Posterior cingulate gyrus (tissue), 11 donors: ENCODE measurements around the gene SMYD3.

Source experiments
- DNase-seq, 10 donors: peaks; one replicate each; pipeline versions ENCODE4 v3.0.0 to v3.0.0-alpha.2; 2020 to 2021; ENCODE audit warnings: mixed read lengths in 3 of 10
- intact Hi-C: fragments of 100-400 bp; cut with DNase I; formaldehyde crosslinking; loops from one replicate; pipeline ENCODE4 v1.15.1; 2023

The SMYD3 gene

DNA sequence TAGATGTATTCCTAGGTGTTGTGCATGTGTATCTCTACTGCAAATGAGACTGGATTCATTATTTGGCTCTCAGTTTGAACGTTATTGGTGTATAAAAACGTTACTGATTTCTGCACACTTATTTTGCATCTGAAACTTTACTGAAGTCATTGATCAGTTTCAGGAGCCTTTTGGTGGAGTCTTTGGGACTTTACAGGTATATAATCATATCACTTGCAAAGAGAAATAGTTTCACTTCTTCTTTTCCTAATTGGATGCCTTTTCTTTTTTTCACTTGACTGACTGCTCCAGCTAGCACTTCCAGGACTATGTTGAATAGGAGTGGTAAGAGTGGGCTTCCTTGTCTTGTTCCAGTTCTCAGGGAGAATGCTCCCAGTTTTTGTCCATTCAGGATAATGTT, 252.2 kb downstream of the SMYD3 start:
- intact Hi-C loops = no loop called here
- DNase-seq = no peak

- DNase-seq = no peak
- intact Hi-C loops = no loop called here
Observed at GRCh38 chr1:246246430-246246829, 260.6 kb downstream of the SMYD3 start.

GRCh38 chr1:246245541-246245940, 261.5 kb downstream of the SMYD3 start:
- no peak for DNase-seq
- intact Hi-C loops = no loop called here

DNA sequence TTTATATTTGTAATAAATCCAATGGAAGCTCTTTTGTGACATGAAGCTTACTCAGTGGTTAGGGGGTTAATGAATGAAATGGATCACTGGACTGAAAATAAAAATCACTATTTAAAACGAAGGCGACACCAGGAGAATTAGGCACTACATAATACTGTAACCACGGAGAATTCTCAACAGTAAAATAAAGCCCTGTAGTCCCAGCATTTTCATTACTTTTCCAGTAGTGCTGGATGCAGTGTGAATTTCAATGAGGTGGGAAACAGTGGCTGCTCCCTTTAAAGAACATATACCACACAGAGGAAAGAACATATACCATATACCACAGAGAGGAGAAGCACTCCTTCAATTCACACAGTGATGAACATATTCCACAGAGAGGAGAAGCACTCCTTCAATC, 275.0 kb downstream of the SMYD3 start:
- DNase-seq = no peak
- intact Hi-C loops = no loop called here

GRCh38 chr1:246226041-246226440, 281.0 kb downstream of the SMYD3 start:
- DNase-seq = no peak
- intact Hi-C loops = no loop called here

- peak in 3 of 10 donors; percentile 65 to 80 (median 76) for DNase-seq
- intact Hi-C loops = no loop called here
Observed at GRCh38 chr1:246221485-246222255, 285.4 kb downstream of the SMYD3 start.

DNA sequence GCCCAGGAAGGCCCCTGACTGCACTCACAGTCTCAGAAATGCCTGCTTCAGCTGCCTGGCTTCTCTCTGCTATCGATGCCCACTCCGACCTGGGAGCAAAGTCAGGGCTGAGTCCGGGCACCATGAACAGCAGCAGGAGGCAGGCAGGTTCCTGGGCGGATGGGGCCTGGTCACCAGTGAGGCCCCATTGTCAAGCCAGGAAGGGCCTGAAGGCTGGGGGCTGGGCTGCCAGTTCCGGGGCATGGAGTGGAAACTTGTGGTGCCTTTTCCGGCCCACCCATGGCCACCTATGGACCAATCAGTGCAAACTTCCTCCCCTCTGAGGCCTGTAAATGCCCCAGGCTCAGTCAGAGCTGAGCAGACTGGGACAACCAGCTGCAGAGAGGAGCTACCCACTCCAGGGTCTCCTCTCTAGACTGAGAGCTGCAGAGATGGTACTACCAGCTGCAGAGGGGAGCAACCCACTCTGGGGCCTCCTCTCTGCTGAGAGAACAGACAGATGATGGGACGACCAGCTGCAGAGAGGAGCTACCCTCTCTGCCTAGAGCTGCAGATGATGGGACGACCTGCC, 286.5 kb downstream of the SMYD3 start:
- intact Hi-C loops = no loop called here
- DNase-seq = peak in 1 of 10 donors; percentile 66

DNA sequence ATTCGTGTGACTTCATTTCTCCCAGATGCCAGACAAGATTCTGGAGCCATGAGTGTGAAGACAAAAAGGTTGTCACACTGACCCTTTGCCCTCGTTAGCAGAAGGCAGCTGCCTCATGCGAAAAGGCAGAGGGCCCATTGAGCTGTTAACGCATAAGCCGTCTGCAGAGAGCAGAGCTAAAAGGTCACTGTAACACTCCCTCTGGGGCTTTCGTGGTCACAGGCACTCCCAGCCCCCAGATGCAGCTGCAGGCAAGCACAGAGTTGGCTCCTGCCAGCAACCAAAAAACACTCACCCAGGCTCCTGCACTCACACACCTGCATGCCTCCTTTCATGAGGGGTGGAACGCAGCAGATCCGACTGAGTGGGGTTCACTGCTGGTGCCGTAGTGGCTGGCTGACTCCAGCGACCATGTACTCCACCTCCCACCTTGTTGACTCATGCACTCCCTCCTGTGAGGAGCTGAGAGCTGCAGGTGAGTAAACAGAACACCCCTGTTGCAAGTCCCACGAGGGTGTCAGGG, 287.5 kb downstream of the SMYD3 start:
- no peak for DNase-seq
- intact Hi-C loops = no loop called here

GRCh38 chr1:246218686-246219085, 288.4 kb downstream of the SMYD3 start:
- DNase-seq = no peak
- intact Hi-C loops = no loop called here

DNA sequence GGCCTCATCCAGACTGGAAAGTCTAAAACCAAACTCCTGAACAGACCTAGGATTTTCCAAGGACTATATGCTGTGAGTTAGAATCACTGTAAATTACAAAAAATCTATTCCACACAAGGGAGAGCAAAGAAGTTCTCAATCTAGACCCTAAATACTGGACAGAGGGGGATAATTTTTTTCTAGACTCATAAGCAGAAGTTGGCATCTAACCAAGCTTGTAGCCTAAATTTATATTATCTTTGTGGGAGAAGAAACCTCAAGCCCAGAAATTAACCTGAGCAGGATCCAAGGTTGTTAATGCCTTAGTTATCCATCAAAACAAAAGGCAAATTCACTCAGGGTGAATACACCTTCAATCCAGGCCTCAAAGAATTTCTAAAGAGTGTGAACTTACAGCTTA, 290.2 kb downstream of the SMYD3 start:
- intact Hi-C loops = no loop called here
- no peak for DNase-seq

DNA sequence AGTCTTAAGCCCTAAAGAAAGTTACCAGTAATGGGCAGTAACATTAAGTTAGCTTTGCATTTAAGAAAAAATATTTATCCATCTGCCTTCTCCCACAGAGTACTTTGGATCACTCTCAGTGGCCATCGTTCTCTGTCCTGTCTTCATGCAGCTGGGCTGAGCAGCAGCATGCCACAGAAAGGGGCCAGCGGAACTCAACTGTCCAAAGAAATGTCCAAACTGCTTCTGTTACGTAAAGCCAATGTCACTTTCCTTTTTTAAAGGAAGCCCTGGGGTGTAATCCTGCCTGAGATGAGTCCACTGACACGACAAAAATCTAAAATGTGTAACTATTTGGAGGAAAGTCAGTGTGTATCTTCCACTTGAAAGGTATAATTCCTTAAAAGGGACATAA, 291.6 kb downstream of the SMYD3 start:
- intact Hi-C loops = no loop called here
- DNase-seq = no peak

DNA sequence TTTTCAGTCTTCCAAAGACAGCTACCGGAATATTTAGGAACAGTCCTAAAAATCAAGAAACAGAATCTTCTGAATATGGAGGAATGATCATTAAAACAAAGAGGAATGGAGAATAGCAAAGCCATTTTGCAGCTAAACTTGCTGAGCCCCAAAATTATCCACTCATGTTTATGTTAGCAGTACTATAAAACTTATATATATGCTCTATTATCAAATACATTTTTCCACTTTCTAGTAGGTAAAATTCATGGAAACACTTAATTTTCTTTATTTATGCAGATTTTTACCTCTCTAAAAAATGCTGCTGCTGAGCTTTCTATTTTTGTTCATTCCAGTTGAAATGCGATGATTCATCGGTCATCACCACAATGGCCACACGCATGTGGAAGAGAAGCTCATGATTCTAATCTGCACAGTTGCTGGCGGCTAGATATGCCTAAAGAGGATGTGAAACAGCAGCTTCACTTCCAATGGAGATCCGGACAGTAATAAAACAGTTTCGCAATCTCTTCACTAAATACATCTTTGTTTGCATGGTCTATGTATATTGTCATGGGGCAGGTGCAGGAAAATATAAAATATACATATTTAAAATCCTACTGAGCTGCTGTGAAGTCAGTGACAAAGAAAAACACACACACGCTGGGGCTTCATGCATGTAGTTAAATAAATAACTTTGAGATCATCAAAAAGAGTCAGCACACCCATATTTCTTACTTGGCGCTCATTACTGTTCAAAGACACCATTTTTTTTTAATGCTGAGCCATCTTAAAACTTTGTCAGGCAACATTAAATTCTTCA, 292.2 kb downstream of the SMYD3 start:
- intact Hi-C loops = no loop called here

DNA sequence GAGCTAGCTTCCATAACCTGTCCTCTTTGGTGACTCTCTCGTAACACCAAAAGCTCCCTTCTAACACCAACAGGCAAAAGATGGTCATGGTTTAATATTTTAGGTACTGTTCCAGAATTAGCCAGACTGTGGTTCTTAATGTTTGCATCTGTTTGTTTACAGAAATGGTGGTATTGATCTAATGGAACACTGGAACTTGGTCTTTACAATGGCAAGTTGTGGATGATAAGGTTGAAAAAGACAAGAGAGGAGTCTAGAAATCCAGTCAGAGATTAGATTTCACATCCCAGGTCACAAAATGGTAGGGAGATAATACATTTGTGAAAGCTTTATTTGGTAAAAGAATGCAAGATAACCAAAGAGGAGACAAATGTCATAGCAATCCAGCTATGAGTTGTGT, 293.1 kb downstream of the SMYD3 start:
- DNase-seq = no peak
- intact Hi-C loops = no loop called here

More for the DNA sequence above, 292.2 kb downstream of the SMYD3 start:
- DNase-seq = peak in 2 of 10 donors; percentile 27 to 67

- intact Hi-C loops = no loop called here
- no peak for DNase-seq
Observed at GRCh38 chr1:246213502-246213901, 293.6 kb downstream of the SMYD3 start.

DNA sequence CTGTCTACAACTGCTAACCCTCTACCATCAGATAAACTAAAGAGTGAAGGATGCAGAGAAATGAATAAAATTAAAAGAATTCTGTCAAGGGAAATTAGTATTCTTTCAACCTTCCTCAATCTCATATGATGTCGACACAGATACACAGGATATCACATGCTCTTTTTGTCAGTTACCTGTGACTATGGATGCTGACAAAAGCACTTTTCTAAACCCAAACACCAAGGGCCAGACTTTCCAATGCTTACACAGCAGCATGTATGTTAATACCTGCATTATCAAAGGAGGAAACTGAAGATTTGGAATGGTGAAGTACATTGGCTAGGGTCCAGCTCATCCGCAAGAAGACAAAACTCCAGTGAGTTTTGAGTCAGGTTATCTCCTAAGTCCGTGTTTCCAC, 294.0 kb downstream of the SMYD3 start:
- no peak for DNase-seq
- intact Hi-C loops = no loop called here

DNA sequence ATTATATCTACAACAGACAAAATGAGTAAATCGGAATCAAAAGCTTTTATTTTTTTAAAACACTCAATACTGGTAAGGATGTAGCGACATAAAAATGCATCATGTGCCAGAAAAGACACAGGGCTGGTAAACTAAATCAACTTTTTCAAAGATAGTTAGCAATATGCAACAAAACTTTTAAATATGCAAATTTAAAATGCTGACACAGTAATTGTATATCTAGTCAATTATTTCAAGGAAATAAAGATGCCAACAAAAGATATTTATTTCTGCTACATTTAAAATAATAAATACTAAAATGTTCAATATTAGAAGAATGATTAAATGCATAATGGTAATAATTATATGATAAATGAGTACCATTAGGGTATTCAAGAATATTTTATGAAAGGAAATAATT, 295.1 kb downstream of the SMYD3 start:
- DNase-seq = no peak
- intact Hi-C loops = no loop called here

DNA sequence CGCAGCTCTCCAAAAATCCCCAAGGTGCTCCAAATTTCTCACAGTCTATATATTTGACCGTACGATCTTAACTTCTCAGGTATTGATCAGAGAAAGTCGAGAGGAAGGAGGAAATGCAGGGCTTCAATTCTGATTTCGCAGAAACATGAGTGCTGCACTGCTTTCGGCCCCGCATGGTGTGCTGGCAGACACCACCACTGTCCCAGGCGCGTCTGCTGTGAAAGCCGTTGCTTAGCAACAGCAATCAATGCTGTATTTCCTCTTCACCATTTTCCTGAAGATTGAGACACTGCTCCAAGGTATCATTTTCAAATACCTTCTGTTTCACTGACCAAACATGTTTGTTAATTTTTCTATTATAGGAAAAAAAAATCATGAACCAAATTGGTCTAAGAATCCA, 296.3 kb downstream of the SMYD3 start:
- DNase-seq = peak in 6 of 10 donors; percentile 30 to 91 (median 66)
- intact Hi-C loops = no loop called here

DNA sequence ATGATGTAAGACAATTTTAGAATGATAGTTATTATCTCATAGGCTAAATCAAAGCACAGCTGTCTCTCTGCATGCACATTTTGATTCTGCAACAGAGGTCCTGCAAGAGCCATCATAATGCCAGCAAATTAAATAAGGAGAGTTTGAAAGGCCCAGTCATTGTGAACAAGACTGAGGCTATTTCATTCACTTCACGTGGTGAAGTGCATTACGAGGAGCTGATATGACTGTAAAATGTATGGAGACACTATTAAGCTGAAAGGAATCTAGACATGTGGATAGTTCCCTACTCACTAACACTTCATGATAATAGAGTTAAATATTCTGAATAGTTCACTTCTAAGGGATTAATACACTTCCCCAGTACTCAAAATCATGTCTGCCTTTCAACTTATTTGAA, 299.0 kb downstream of the SMYD3 start:
- intact Hi-C loops = no loop called here
- DNase-seq = no peak

GRCh38 chr1:246203180-246203579, 303.9 kb downstream of the SMYD3 start:
- intact Hi-C loops = no loop called here
- no peak for DNase-seq

- DNase-seq = no peak
- intact Hi-C loops = no loop called here
Observed at GRCh38 chr1:246200738-246201137, 306.3 kb downstream of the SMYD3 start.

GRCh38 chr1:246200225-246200624, 306.9 kb downstream of the SMYD3 start:
- no peak for DNase-seq
- intact Hi-C loops = no loop called here
